GM21381 (cell line): ENCODE measurements around the gene DNLZ.

Experiments used
- ATAC-seq: cut with Tn5 transposase; IDR thresholded peaks from one replicate; pipeline ENCODE4 v1.9.1; 2021; ENCODE audit warnings: mild to moderate bottlenecking, moderate library complexity; ENCODE audit not compliant: unreplicated experiment

Gene DNLZ

DNA sequence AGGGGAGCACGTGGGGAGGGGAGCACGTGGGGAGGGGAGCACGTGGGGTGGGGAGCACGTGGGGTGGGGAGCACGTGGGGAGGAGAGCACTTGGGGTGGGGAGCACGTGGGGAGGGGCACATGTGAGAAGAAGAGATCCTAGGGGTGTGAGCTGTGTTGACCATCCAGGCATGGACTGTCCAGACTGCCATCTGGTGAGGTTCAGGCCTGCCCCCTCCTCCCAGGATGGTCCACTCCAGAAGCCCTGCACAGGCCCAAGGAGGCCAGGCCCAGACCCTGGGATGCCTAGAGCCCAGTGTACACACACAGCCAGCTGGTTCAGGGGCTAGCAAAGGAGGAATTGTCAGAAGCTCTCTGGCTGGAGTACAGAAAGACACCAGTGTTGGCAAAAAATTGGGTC, 34.1 kb upstream of the DNLZ start:
- ATAC-seq: no peak

DNA sequence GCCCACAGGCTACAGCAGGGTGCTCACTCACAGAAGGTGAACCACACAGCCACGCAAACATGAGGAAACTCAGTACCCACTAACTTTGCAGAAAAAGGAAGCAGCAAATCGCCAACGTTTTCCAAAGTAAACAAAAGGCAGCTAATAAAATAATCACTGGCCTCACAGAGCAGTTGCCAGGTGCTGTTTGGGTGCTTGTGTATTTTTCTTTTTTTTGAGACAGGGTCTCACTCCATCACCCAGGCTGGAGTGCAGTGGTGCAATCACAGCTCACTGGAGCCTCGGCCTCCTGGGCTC, 32.6 kb upstream of the DNLZ start:
- no peak for ATAC-seq

DNA sequence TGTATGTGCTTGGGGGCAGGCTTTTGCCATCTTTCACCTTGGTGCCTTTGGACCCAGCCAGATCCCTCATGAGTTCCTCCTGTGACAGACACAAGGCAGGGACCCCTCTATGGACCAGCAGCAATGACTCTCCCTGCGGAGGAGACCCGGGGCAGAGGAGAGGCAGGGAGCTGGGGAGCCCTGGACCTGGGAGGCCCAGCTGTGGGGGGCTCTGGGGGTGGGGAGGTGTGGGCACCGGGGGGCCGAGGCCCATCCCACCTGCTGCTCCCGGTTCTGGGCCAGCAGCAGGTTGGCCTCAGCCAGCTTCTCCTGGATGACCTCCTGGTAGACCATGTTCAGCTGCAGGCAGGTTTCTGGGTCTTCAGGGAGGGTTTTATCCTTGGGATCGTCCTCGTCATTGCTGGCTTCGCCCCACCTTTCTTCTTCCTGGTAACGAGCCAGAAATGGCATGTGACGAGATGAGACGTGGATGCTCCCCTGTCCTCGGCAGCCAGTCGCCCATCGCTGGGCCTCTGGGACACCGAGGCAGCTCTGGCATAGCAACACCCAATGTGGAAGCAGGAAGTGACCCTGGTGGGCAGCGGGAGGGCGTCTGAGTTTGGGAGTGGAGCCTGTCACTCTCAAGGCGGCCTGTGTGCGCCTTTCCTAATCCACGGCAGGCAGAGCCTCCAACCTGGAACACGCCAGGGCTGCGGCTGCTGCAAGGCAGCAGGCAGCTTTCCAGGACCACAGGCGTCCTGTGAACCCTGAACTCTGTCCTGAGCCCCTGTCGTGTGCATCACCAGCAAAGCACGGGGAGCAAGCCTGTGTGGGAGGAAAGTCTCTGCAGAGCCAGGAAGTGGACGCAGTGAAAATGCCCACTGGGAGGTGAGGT, 32.0 kb upstream of the DNLZ start:
- no peak for ATAC-seq

DNA sequence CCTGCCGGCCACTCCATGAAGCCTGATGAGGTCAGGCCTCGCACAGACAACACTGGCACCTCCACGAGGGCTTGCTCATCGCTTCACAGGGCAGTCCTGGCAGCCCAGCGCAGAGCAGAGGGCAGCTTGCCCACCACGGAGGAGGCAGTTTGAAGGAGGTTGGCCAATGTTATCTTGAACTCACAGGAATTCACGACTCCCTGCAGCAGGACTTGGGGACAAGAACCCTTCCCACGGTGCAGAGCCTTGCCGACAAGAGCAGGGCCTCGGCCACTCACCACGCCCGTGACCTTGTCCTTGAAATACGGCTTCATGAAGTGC, 31.4 kb upstream of the DNLZ start:
- ATAC-seq: no peak

DNA sequence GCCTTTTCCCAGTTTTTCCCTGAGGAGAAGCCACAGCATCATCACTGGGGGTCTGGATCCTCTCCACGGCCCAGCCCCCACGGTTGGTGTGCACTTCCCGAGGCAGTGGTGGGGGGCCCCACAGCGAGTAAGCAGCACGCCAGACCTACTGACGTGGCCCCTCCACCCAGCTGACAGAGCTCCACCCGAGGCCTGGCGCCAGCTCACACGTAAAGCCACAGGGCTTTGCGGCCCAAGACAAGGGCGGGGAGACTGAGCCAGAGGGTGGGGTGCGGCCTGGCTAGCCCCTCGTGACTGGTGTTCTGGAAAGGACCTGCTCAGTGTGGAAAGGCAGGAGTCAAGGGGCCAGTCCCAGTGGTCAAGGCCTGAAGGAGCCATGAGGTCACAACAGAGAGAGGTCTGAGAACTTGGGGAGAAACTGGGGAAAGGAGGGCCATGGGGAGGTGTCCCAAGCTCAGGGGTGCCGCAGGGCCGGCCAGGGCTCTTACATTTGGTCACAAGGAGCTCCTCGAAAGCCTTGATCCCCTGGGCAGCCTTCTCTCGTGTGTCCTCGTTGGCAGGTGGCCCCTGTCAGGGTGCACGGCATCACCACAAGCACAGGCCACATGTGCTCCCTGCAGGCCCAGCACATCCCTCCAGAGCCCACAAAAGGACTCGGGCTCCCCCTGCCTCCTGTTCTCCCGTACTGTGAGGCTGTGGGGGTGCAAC, 30.9 kb upstream of the DNLZ start:
- ATAC-seq: no peak

DNA sequence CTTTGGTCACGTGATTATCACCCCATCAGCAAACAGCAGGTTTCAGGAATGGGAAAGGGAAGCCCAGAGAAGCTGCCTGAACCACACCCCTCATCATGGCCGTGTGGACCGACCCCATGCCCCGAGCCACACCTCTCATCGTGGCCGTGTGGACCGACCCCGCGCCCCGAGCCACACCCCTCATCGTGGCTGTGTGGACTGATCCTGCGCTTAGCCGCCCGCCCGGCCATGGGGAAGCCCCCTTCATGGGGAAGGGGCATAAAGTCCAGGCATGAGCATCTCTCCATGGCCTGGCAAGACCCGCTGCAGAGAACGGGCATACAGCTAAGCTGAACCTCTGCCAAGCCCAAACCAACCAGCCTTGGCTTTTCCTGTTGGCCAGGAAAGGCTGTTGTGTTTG, 30.0 kb upstream of the DNLZ start:
- ATAC-seq: no peak

DNA sequence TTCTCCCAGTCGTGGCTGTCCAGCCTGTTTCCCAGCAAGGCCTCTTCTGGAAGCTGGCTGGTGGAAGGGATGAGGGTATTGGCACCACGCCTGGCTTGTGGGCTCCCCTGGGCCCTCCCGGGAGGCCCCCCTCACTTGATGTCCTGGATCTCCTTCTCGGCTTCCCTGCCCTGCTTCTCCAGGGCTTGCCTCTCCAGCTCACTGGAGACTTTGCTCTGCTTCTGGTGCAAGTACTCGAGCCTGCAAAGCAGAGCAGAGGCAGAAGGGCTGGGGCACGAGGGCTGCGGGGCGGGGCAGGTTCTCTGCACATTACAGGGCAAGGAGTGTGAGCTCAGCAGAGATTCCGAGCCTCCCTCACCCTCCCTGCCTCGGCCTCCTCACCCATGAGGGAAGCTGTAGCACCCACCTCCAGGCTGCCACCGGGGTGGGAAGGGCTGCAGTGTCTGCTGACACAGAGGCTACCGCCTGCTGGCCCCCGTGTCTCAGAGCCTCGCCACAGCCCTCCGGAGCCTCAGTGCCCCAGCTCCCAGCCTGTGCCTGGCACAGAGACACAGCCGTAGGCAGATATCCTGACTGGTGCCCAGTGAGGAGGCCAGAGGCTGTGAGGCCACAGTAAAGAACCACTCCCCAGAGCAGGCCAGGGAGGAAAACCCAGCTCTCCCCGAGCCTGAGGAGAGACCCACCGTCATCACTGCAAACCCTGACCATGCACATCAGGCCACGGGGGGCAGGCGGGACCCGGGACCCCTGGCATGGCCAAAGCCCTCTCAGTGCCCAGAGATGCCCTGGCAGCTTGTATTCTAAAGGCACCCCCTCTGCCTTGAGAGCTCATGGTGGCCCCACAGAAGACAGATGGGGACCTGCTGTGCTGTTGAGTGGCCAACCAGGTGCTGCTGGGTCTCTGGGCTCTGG, 29.2 kb upstream of the DNLZ start:
- no peak for ATAC-seq

DNA sequence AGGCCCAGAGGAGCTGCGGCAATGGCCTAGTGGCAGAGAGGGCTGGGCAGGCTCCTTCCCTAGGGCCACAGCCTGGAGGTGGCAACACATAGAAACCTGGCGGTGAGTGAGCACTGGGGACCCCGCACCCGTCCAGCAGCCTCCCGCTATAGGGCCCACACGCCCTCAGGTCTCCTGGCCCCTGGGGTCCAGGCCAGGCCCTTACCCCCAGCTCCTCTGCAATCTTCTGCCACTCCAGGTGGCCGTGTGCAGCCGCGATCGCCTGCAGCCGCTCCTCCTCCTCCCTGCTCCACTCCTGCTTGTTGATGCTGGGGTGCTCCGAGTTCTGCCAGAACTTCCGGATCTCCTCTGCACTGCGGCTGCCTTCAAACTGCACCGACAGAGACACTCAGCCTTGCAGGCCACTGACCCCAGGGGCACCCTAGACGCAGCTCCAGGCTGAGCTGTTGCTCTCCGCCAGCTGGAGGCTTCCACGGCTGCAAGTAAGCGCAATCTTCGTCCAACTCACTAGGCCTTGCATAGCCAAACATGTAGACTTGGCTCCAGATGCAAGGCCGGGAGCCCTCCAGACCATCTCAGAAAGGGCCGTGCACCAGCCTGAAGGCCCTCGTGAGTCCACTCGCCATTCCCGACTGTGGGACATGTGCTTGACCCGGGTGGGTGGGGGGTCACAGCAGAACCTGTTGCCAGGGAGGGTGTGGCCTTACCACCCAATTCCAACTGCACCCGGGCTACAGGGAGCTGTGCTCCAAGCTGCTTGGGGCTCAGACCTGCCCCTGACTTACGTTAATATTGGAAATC, 28.4 kb upstream of the DNLZ start:
- ATAC-seq: no peak

DNA sequence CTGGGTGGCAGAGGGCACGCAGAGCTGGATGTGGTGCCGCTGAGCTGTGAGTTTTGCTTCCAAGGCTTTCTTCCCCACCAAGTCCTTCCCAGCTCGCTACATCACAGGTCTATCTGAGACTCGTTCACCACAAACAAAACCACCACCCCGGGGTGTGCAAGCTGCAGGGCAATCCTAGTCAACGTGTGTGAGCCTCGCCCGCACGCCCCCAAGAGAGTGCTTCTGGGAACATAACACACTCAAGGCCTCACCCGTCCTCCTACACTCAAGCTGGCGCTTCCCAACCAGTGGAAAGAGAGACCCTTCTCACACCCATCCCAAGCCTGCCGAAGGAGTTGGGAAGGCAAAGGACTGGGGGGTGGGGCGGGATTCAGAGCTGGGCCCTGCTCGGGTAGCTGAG, 25.9 kb upstream of the DNLZ start:
- no peak for ATAC-seq

DNA sequence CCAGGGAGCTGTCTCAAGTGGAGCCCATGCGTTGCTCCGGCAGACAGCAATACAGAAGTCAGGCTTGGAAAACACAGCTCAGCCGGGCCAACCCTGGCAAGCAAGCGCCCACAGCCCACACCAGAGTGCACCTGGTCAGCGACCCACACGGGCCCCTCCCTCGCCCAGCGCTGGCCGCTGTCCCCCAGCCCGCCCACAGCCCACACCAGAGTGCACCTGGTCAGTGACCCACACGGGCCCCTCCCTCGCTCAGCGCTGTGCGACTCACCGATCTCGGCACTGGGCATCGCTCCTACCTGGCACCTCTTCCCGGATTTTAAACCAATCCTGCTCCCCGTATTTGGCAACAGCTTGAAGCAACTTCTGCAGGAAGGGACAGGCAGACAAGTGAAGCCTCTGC, 23.7 kb upstream of the DNLZ start:
- no peak for ATAC-seq

DNA sequence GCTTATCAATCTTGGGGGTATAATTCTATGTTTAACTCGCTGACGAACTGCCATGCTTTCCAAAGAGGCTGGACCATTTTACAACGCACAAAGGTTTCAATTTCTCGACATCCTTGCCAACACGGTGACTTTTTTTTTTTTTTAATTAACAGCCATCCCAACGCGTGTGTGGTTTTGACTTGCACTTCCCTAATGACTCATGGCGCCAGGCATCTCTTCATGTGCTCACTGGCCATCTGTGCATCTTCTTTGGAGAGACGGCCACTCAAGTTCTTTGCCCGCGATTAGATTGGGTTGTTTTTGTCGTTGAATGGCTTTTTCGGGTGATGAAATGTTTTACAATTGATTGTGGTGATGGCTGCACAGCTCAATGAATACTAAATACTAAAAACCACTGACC, 22.5 kb upstream of the DNLZ start:
- ATAC-seq: no peak

DNA sequence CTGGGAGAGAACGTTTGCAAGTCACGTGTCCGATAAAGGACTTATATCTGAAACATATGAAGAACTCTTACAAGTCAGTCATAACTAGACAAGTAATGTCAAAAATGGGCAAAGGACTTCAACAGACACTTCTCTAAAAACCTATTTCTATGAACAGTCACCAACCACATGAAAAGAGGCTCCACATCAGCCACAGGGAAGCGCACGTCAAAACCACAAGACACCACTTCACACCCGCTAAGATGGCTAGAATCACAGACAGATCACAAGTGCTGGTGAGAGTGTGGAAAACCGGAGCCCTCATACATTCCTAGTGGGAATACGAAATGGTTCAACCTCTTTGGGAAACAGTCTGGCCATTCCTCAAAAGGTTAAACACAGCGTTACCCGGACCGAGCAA, 21.5 kb upstream of the DNLZ start:
- no peak for ATAC-seq

DNA sequence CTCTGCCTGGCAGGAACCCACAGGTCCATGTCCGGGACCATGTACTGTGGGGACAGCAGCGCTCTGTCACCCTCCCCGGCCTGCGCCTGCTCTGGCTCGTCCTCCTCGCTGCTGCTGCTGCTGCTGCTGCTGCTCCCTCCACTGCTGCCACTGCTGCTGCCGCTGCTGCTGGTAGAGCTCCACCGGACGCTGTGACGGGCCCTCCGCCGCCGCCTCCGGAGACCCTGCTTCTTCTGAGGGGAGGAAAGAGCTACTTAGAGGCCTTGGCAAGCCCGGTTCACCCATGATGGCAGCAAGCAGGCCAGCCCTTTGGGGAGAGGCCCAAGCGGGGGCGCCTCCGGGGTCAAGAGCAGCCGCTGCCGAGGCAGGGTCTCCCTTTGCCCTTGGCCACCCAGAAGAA, 19.9 kb upstream of the DNLZ start:
- no peak for ATAC-seq

DNA sequence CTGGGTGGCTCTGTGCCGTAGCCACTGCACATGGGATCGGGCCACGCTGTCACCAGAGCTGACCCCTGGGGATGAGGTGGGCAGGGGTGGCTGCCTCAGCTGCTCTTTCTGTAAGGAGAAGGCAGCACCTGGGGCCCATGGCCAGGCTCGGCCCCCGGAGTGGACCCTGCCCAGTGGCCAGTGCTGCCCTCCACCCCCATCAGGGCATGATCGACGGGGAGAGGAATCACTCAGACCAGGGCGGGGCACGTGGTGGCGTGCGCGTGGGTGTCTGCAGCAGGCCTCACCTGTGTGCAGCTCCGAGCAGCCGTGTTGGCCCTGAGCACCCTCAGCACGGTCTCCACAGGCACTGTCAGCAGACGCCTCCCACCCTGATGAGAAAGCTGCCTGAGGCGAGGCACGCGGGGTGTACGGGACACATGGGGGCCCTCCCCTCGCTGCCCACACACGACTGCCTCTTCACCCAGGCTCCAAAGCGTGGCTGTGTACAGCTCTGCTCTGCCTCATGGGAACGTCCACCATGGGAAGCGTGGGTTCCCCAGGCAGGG, 18.5 kb upstream of the DNLZ start:
- no peak for ATAC-seq

DNA sequence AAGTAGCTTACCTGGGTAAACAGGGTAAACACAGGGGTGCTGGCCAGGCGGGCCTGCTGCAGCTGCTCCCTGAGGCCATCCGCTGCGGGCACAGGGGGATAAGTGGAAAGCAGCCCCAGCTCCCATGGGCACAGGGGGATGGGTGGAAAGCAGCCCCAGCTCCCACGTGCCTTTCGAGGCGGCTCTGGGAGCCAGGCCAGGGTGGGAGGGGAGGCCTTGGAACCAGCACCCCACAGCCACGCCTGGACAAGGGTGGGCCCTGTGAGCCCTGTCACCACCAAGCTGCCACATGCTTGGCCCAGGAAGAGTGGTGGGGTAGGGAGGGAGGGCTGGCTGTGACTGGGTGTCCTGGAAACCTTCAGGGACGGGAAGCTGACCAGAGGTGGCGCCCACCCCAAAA, 17.8 kb upstream of the DNLZ start:
- ATAC-seq: no peak

DNA sequence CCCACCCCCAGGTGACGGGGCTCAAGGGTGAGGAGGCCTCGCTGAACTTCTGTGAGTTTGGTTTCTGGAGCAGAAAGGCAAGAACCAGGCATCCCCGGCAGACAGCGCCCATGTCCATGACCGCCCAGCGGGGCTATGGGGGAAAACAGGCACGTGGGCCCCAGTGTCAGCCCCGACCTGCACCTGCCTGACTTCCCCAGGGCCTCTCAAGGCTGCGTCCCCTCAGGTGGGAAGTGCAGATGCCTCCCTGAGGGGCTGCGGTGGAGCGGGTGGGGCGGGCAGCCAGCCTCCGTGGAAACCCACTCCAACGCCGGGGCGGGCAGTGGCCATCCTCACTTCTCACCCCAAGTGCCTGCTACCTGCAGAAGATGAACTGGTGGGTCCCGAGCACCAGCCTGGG, 16.8 kb upstream of the DNLZ start:
- ATAC-seq: no peak

DNA sequence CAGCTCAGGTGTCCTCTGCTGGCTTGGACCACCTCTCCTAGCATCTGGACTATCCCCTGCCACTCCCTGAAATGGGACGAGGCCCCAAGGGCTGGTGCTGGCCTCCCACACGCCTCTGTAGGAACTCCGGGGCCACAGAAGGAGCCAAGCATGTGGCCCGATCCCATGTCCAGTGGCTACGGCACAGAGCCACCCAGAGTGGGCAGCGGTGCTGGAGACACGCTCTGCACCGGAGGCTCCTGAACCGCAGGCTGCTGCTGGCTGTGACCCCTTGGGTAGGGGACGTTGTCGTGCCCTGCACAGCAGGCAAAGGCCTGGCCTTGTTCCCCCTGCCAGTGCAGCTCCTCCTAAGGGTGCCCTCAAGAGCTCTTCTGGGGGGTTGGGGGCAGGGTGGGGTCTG, 16.3 kb upstream of the DNLZ start:
- ATAC-seq: no peak

DNA sequence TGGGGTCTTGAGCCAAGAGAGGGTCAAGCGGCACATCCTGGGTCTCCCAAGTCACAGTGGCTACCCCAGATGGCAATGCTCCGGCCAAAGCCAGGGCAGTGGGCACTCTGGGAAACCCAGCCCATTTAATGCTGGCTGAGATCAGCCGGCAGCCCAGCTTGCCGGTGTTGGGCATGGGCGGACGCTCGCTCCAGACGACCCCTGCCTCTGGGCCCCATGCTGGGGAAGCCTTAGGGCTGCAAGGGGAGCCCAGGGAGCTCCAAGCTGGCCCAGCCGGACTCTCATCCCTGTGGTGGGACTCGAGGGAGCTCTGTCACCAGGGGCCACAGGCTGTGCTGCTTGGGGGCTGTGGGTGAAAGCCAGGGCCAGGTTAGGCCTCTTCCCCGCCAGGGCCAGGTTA, 15.9 kb upstream of the DNLZ start:
- ATAC-seq: no peak

DNA sequence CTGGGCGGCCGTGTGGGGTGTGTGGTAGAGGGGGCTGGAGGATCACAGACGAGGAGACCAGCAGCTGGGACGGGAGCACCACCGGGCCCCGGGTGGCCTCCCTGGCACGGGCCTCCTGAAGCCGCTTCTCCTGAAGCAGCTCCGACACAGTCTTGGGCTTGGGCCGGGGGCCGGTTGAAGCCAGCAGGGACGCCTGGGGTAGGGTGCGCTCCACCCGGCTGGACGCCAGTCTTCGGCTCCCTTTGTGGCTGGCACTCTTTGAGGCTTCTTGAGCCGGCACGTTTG, 15.4 kb upstream of the DNLZ start:
- no peak for ATAC-seq

DNA sequence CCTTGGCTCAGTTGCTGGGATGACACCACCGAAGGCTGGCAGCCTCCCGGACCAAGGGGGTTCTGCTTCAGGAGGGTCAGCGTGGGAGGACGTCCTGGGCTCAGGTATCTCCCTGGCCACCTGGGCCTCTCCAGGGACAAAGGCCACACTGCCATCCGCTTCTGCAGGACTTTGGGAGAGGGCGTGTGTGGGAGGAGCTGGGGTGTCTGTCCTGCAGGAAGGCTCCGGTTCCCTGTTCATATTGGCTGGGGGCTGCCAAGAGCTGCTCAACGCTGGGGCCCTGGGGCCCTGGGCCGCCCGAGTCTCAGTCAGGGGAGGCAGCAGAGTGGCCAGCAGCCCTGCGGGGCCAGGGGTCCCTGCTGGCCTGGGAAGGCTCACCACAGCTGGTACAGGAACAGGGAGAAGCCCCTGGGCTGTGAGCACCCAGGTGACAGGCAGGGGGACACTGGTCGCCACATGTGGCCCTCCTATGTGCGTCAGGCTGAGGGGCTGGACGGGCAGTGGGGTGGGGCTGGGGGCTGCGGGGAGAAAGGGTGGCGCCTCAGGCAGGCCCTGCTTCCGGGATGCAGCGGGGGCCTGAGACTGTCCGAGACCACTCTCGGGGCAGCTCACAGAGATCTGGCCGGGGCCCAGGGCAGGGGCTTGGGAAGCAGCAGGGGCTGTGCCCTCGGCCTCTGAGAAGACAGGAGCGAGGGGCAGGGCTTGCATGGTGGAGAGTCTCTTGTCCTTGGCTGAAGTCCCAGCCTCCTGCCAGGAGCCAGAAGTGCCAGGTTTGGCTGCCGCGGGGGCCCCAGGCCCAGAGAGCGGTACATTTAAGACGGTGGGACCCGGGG, 14.8 kb upstream of the DNLZ start:
- no peak for ATAC-seq
